Gastroesophageal sphincter (tissue), 4 donors: ENCODE data around the gene GALT. TPM values are rescaled to one million over a fixed set of nuclear protein-coding genes. Genes with fewer than 3 reads are reported as not detected.

Source experiments
- ATAC-seq: fragments of 150-250 bp; one replicate; pipeline ENCODE4 v1.9.1; 2016; ENCODE audit warnings: mild to moderate bottlenecking, moderate library complexity
- H3K27ac ChIP-seq, 4 donors: fragments of 200-600 bp; sonication (generic) in 3 of 4; 1 replicate in 3 of 4; 2 replicates in 1 of 4; pipeline ENCODE4 v1.5.1; 2016 to 2019
- H3K27me3 ChIP-seq: fragments of 200-600 bp; sonication (generic); one replicate; pipeline ENCODE4 v1.5.1; 2019
- H3K36me3 ChIP-seq, 2 donors: fragments of 200-600 bp; sonication (generic); one replicate each; pipeline ENCODE4 v1.5.1; 2019; ENCODE audit warnings: control low read depth in 1 of 2
- H3K4me1 ChIP-seq, 3 donors: fragments of 200-600 bp; sonication (generic); 1 replicate in 2 of 3; 2 replicates in 1 of 3; pipeline ENCODE4 v1.5.1; 2016 to 2019; ENCODE audit warnings: control low read depth in 2 of 3
- H3K4me3 ChIP-seq, 2 donors: fragments of 200-600 bp; sonication (generic); one replicate each; pipeline ENCODE4 v1.5.1; 2019; ENCODE audit warnings: mild to moderate bottlenecking in 1 of 2, moderate library complexity in 1 of 2
- H3K9me3 ChIP-seq, 3 donors: fragments of 200-600 bp; sonication (generic); one replicate each; pipeline ENCODE4 v1.5.1; 2017 to 2019; ENCODE audit warnings: control low read depth in 2 of 3
- EP300 ChIP-seq: sonication (generic); formaldehyde crosslinking; IDR thresholded peaks from one replicate; pipeline ENCODE4 v1.6.1; 2017; ENCODE audit warnings: antibody characterized with exemption, mild to moderate bottlenecking
- POLR2A ChIP-seq, 2 donors: fragments of 450-650 bp; IDR thresholded peaks; one replicate each; pipeline ENCODE4 v1.6.1; 2017; ENCODE audit warnings: antibody characterized with exemption in 2 of 2, mild to moderate bottlenecking in 2 of 2, moderate library complexity in 1 of 2
- POLR2AphosphoS5 ChIP-seq: sonication (generic); formaldehyde crosslinking; IDR thresholded peaks from one replicate; pipeline ENCODE4 v1.6.1; 2017; ENCODE audit warnings: antibody characterized with exemption
- WGBS, 2 donors: methylation state at CpG; one replicate each; pipeline ENCODE4 v1.1.5; 2018; ENCODE audit warnings: low coverage in 1 of 2; 5-methylcytosine and 5-hydroxymethylcytosine counted together
- total RNA-seq, 4 donors: library from RNA; depleted of rRNA; stranded (reverse); fragments of >200 nt; gene quantifications; one replicate each; pipeline ENCODE4 v1.1.0, GENCODE V29; 2016
- TF ChIP-seq, protein P1 (sequence below), 4 experiments: fragments of 200-600 bp in 2 of 4; fragments of 450-650 bp in 2 of 4; sonication (generic) in 1 of 4; IDR thresholded peaks; one replicate each; pipeline ENCODE4 v1.5.1; 2017 to 2019; ENCODE audit warnings: antibody characterized with exemption in 4 of 4, mild to moderate bottlenecking in 2 of 4, moderate library complexity in 2 of 4

Gene GALT
- total RNA-seq, 4 donors from 2014 or later = 19.1 to 51.4 (median 25.7) TPM

DNA sequence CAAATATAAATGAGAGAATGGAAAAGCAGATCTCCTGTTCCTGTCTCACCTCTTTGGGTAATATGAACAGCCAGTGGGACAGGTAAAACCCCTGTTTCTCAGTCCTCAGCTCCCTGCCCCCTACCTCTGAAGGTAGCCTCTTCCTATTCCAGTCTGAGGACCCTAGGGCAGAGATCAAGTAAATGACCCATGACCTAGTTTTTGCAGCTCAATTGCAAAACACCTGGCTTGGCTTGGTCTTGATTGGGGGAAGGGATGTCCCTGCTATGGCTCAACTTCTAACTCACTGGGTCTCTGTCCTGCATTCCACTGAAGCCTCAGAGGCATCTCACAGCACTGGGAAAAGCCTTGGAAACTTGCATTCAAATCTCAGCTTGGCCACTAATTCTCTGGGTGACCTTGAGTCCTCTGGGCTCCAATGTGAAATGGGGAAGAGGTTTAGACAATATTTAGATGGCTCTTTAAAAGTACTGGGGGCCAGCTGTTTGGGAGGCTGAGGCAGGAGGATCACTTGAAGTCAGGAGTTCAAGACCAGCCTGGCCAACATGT lies 1.6 kb upstream of the GALT start:
- TF ChIP-seq POLR2A (IDR thresholded peaks at IDR 0.05) = no peak
- TF ChIP-seq EP300 = no peak
- TF ChIP-seq POLR2AphosphoS5 = no peak
- TF ChIP-seq, protein P1, sequence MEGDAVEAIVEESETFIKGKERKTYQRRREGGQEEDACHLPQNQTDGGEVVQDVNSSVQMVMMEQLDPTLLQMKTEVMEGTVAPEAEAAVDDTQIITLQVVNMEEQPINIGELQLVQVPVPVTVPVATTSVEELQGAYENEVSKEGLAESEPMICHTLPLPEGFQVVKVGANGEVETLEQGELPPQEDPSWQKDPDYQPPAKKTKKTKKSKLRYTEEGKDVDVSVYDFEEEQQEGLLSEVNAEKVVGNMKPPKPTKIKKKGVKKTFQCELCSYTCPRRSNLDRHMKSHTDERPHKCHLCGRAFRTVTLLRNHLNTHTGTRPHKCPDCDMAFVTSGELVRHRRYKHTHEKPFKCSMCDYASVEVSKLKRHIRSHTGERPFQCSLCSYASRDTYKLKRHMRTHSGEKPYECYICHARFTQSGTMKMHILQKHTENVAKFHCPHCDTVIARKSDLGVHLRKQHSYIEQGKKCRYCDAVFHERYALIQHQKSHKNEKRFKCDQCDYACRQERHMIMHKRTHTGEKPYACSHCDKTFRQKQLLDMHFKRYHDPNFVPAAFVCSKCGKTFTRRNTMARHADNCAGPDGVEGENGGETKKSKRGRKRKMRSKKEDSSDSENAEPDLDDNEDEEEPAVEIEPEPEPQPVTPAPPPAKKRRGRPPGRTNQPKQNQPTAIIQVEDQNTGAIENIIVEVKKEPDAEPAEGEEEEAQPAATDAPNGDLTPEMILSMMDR (IDR thresholded peaks at IDR 0.05) = no peak
- no peak for ATAC-seq
- H3K4me3 ChIP-seq = no peak overlapping the region
- H3K27me3 ChIP-seq = no peaks in the 10 kb centered on the region
- peaks cover 0 to 19% of the 10 kb centered on the region in 2 donors for H3K36me3 ChIP-seq
- peaks cover 2 to 32% (median 13%) of the 10 kb centered on the region in 3 donors for H3K4me1 ChIP-seq
- H3K27ac ChIP-seq = no peak overlapping the region
- no peaks in the 10 kb centered on the region for H3K9me3 ChIP-seq

DNA sequence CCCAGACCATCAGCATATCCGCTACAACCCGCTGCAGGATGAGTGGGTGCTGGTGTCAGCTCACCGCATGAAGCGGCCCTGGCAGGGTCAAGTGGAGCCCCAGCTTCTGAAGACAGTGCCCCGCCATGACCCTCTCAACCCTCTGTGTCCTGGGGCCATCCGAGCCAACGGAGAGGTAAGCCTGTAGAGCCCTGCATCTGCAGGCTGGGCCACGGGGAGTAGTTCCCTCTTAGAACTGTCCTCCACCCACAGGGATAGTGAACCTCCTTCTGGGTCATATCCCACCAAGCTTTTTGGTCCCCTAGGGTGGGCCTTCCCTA lies 569 bp downstream of the GALT start:
- peak overlapping the region; percentile 65 to 94 (median 88) for H3K27ac ChIP-seq
- WGBS, 2 donors = 0% methylated on average over 1 to 3 of the region's 8 CpGs
- H3K4me1 ChIP-seq = peaks cover 2 to 47% (median 24%) of the 10 kb centered on the region in 3 donors
- H3K36me3 ChIP-seq = peaks cover 0 to 24% of the 10 kb centered on the region in 2 donors
- no peaks in the 10 kb centered on the region for H3K27me3 ChIP-seq
- peak overlapping the region; percentile 62 to 69 for H3K4me3 ChIP-seq
- TF ChIP-seq, protein P1 (IDR thresholded peaks at IDR 0.05) = no peak
- TF ChIP-seq EP300 (no peak), POLR2A (IDR thresholded peaks at IDR 0.05) (no peak), POLR2AphosphoS5 (no peak)
- ATAC-seq = no peak
- no peaks in the 10 kb centered on the region for H3K9me3 ChIP-seq

DNA sequence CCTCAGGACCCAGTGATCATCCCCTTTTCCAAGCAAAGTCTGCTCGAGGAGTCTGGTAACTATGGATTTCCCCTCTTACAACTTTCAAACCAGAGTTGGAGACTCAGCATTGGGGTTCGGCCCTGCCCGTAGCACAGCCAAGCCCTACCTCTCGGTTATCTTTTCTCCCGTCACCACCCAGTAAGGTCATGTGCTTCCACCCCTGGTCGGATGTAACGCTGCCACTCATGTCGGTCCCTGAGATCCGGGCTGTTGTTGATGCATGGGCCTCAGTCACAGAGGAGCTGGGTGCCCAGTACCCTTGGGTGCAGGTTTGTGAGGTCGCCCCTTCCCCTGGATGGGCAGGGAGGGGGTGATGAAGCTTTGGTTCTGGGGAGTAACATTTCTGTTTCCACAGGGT lies 1.2 kb downstream of the GALT start:
- Histone ChIP-seq H3K4me1 (peaks cover 2 to 53% (median 30%) of the 10 kb centered on the region in 3 donors), H3K27ac (peak overlapping the region in 3 of 4 donors; percentile 87 to 94 (median 89)), H3K27me3 (no peaks in the 10 kb centered on the region), H3K36me3 (peaks cover 0 to 24% of the 10 kb centered on the region in 2 donors), H3K9me3 (no peaks in the 10 kb centered on the region), H3K4me3 (peak overlapping the region; percentile 62 to 69)
- 26 to 60% methylated on average over 1 to 4 of the region's 10 CpGs for WGBS, 2 donors
- ATAC-seq = no peak
- no peak for TF ChIP-seq POLR2AphosphoS5
- TF ChIP-seq POLR2A (IDR thresholded peaks at IDR 0.05) = no peak
- no peak for TF ChIP-seq EP300
- TF ChIP-seq, protein P1 (IDR thresholded peaks at IDR 0.05) = no peak

DNA sequence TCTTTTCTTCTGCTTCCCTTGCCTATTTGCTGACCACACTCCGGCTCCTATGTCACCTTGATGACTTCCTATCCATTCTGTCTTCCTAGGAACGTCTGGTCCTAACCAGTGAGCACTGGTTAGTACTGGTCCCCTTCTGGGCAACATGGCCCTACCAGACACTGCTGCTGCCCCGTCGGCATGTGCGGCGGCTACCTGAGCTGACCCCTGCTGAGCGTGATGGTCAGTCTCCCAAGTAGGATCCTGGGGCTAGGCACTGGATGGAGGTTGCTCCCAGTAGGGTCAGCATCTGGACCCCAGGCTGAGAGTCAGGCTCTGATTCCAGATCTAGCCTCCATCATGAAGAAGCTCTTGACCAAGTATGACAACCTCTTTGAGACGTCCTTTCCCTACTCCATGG lies 2.2 kb downstream of the GALT start:
- Histone ChIP-seq H3K4me3 (no peak overlapping the region), H3K9me3 (no peaks in the 10 kb centered on the region), H3K4me1 (peaks cover 2 to 63% (median 40%) of the 10 kb centered on the region in 3 donors), H3K36me3 (peaks cover 0 to 24% of the 10 kb centered on the region in 2 donors), H3K27ac (peak overlapping the region in 2 of 4 donors; percentile 87 to 94), H3K27me3 (no peaks in the 10 kb centered on the region)
- TF ChIP-seq POLR2A (IDR thresholded peaks at IDR 0.05) (no peak), EP300 (no peak), POLR2AphosphoS5 (no peak)
- TF ChIP-seq, protein P1 (IDR thresholded peaks at IDR 0.05) = no peak
- WGBS, 2 donors = 82 to 90% methylated on average over 4 of the region's 8 CpGs
- no peak for ATAC-seq

DNA sequence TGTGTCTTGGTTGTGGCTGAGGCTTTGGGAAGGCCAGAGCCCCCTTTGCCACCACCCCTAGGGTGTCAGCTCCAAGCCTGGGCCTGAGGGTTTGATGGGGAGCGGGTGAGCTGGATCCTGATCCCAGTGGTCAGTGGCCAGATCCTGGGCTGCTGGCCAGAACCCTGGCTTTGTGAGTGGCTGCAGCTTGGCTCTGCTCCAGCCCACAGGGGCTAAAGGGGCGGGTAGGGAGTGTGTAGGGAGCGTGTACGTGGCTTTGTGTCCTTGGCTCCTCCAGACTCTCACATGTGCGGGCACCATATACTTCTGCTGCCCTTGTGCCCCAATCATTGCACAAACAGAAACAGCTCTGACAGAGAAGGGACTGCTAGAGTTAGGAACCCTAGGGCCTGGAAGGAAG lies 4.3 kb downstream of the GALT start:
- Histone ChIP-seq H3K27me3 (no peaks in the 10 kb centered on the region), H3K27ac (peak overlapping the region in 3 of 4 donors; percentile 86 to 95 (median 87)), H3K4me1 (peaks cover 2 to 84% (median 59%) of the 10 kb centered on the region in 3 donors), H3K9me3 (no peaks in the 10 kb centered on the region), H3K4me3 (no peak overlapping the region), H3K36me3 (peaks cover 0 to 24% of the 10 kb centered on the region in 2 donors)
- WGBS, 2 donors = 100% methylated on average over 1 of the region's 5 CpGs; no CpG with 5 or more reads in 1 of the 2 donors
- TF ChIP-seq POLR2AphosphoS5 = no peak
- TF ChIP-seq EP300 = no peak
- TF ChIP-seq POLR2A (IDR thresholded peaks at IDR 0.05) = no peak
- TF ChIP-seq, protein P1 (IDR thresholded peaks at IDR 0.05) = no peak
- ATAC-seq = no peak
